GM19035 (cell line): ENCODE measurements around the gene HSPA4L.

ENCODE experiments used
- ATAC-seq: cut with Tn5 transposase; IDR thresholded peaks from one replicate; pipeline ENCODE4 v1.9.1; 2021; ENCODE audit not compliant: unreplicated experiment

The HSPA4L gene

DNA sequence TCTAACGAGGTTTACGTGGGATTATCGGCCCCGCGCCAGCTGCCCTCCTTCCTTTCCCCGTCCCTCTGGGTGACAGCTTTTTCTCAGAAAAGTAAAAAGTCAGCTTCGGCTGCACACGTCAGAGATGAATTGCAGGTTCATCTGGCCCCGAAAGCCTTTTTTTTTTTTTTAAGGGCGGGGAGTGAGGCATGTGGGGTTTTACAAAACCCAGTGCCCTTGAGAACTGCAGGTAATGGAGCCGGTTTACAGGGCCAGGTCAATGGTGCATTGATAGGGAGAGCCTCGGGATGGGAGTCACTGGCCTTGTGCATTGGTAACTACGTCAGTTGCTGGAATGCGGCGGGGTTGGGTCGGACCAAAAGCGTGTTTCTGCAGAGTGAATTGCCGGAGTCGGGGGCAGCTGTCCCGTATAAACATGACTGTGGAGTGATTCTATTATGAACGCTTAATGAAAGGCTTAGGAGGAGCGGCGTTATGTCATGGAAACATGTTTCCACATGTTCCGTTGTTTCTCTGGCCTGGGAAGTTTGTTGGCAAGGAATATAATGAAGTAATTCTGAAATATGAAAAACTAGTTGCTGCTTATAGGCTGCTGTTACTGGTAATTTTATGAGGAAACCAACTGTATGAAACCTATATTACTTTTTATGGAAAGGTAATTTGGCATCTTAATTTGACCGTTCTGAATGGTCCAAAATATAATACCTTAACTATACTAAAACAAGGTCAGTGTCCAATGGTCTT is 1.1 kb downstream of the HSPA4L start:
- ATAC-seq: peak; percentile 5

DNA sequence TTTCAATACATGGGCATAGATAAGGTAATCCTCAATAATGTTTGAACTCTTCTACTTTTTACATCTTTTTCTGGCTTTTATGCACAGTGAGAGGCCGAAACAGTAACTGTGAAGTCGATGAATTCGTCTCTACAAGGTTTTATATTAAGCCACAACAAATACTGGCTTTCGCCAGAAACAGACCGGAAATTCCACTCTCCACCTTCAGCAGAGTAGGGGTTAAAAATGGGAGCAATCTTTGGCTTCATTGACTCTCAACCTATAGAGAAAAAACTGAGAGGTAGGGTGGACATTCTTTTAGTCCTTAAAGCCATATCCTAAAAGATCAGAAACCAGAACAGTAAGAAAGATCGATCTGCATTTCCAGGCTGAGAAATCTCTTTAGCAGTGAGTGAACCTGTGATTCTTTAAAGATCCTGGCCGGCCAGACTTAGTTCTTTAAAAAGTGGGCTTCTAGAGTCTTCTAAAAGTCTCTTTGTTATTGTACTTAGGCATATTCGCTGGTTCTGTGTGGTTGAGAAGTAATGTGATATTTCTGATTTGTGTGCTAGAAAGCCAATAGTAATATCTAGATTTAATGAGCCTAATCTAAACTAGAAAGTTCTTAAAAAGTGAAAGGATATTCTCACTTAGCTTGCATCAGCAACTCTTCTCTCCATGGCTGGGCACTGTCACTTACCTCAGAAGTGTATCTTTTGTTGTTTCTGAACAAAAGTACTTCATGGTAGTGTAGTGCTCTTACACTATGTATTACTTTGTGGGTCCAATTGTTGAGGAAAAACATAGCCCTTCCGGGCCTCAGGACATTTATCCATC is 2.0 kb downstream of the HSPA4L start:
- no peak for ATAC-seq

DNA sequence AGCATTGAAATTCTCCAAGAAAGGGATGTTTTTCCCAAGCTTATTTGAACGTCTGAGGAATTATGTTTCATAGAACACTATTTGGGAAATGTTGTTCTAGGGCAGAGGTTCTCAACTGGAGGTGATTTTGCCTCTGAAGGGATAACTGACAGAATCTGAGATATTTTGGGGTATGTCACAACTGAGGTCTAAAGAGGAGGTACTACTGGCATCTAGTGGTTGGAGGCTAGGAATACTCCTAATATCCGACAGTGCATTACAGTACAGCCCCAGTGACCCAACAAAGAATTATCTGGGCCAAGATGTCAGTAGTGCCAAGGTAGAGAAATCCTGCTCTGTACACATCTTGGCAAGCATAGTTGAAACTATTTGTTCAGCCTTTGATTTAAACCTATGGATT is 6.4 kb downstream of the HSPA4L start:
- no peak for ATAC-seq

DNA sequence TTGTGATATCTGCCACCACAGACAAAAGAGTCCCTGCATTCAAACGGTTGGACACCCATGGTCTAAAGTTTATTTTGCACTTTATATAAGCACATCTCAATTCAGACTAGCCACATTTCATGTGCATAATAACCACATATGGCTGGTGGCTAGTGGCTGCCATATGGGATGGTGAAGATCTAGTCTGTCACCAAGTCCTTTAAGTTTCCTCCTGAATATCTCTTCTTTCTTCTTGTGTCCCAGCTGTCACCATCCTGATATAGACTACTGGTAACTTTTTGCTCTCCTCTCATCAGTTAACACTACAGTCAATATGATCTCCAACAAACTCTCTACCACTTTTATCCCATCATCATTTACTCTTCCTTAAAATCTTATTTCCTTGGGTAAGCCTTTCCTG is 9.3 kb downstream of the HSPA4L start:
- ATAC-seq: no peak

DNA sequence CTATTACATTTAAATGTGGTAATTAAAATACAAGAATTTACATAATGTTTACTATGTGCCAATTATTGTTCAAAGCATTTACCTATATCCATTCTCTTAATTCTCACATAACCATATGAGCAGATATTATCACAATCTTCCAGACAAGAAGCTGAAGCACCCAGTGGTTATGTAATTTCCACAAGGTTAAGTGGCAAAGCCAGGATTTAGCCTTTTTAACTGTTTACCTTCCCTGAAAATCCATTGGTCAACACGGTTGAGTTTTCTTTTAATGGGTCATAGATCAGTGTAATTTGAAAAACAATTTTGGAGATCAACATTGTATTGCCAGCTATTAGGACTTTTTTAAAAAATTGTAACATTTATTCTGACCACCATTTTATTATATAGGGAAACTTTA is 11.4 kb downstream of the HSPA4L start:
- ATAC-seq: no peak

DNA sequence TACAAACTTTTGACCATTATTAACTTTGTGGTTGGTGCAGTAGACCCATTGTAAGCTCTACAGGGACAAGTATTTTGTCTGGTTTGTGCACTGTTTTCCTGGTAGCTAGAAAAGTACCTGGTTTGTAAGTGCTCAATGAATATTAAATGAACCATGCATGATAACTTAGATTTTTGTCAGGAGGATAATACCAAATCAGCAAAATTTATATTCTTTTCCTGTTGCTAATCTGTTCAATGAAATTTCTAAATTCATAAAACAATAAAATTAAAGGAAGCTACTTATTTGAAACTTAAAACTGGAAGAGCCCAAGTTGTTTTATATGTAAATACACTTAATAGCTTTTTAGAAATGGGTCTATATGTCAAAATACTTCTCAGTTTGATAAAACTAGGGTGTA is 17.6 kb downstream of the HSPA4L start:
- ATAC-seq: no peak

DNA sequence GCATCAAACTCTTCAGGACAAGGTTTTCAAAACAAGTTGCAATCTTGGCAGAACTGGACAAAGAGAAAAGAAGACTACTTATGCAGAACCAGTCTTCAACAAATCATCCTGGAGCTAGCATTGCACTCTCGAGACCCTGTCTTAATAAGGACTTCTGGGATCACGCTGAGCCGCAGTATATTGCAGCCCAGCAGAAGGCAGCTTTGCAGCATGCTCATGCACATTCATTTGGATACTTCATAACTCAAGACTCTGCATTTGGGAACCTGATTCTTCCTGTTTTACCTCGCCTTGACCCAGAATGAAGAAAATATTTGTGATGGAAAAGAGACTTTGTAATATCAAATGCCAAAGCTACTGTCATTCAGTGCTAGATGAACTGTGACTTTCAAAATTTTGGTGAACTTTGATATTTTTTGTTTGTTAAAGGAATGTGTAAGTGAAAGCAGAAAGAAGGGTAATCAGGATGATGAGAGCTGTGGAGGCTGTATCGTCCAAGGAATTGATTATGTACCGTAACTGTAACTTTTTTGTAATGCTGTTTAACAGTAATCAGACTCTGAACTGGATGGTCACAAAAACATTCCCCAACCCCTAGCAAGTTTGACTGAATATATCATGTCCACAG is 27.2 kb downstream of the HSPA4L start:
- no peak for ATAC-seq

DNA sequence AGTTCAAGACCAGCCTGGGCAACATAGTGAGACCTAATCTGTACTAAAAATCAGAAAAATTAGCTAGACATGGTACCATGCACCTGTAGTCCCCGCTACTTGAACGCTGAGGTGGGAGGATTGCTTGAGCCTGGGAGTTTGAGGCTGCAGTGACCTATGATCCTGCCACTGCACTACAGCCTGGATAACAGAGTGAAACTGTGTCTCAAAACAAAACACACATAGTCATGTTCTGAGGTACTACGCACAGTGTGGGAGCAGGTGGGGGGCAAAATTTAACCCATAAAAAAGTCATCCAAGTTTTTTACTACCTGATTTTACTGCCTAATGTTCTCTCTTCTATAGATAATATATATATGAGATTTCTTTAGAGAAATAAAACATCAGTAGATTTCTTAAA is 28.4 kb downstream of the HSPA4L start:
- no peak for ATAC-seq

DNA sequence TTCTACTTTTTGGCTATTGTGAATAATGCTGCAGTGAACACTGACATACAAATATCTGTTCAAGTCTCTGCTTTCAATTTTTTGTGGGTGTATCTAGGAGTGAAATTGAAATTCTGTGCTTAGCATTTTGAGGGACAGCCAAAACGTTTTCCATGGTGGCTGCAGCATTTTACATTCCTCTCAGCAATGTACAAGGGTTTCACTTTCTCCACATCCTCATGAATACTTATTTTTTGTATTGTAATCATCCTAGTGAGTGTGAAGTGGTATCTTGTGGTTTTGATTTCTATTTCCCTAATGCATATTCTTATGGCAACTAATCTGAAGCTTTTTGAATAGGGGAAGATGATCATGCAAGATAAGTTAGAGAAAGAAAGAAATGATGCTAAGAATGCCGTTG is 40.3 kb downstream of the HSPA4L start:
- no peak for ATAC-seq

DNA sequence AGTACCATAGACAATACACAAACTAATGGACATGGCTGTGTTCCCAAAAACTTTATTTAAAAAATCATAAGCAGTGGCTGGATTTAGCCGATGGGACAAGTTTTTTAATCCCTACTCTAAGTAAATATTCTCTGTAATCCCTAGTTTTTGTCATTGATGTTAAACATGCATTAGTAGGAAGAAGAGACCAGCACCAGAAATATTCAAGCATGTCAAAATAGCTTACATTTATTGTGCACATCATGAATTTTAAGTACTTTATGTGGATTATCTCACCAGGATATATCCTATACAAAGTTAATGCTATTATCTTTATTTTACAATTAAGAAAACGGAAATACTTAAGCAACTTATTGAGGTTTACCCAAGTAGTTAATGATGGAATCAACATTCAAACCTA is 46.0 kb downstream of the HSPA4L start:
- no peak for ATAC-seq

DNA sequence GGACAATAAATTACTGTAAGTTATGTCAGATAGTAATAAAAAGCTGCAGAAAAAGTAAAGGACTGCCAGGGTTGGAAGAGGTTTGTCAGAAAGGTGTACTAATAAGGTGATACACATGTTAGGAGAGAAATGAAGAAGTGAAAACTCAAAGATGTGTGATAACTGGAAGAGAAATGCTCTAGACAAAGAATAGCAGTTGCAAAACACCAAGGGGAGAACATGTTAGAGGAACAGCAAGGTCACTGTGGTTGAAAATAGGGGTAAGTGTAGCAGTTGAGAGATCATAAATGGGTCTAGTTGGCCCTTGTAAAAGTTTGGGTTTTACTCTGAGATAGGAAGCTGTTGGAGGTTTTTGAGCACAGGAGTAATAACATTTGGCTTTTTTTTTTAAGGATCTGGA is 46.9 kb downstream of the HSPA4L start:
- peak; percentile 76 for ATAC-seq

DNA sequence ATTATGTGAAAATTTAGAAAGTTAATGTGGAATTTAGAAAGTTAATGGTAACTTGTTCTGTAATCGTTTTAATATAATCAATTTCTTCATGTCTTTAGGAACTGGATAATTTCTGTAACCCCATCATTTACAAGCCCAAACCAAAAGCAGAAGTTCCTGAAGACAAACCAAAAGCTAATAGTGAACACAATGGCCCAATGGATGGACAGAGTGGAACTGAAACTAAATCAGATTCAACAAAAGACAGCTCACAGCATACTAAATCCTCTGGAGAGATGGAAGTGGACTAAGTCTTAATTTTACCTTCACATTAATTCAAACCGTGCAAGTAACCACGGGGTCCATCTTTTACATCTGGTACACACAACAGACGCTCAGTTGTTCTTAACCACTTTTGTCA is 50.5 kb downstream of the HSPA4L start:
- peak; percentile 66 for ATAC-seq

DNA sequence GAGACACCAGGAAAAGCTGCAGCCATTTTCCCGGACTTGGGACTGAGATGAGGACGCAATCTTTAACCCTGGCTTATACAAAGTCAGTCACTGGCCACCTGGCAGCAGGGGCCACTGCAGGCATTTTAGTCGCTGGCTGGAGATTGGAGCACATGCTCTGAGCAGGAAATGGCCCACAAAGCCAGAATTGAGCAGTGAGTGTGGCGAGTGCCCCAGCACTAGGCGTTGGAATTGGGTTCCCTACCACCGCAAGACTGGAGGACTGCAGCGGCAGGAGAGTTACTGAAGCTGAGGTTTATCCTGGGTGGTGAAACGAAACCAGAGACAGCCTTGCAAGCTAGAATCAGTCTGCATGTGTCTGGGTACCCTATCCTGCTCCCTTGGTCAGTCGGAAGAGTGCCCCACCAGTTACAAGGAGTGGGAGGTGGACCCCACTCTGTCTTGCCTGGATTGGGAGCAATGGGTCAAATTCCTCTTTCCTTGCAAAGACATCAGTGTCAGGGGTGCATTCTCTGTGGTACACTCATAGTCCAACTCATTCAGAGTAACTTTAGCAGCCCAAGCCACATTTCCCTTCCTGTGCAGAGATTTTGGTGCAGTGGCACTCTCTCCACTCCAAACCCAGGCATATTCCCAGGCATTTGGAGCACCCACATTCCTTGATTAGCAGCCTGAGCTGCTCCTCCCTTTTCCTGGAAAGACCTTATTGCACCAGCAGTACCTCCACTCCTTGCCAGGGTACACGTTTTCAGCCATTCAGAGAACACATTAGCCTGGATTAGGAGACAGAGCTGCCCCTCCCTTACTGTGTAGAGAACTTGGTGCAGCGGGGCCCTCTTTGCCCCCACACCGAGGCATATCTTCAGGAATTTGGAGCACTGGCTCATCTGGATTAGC is 61.8 kb downstream of the HSPA4L start:
- ATAC-seq: no peak

DNA sequence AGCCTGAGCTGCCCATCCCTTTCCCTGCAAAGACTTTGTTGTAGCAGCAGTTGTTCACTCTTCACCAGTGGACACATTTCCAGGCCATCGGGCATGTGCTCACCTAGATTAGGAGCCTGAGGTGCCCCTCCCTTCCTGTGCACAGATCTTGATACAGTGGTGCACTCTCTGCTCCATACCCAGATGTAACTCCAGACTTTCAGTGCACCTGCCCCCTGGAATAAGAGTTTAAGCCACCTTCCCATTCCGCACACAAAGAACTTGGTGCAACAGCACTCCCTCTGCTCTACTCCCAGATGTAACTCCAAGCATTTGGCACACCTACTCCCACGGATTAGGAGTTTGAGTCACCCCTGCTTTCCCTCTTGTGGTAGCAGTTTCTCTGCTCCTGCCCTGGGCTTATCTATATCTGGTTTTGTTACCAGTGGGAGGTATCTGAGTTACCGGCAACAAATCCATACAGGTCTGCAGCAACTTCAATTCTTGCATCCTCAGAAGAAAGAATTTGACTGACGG is 62.5 kb downstream of the HSPA4L start:
- ATAC-seq: no peak

DNA sequence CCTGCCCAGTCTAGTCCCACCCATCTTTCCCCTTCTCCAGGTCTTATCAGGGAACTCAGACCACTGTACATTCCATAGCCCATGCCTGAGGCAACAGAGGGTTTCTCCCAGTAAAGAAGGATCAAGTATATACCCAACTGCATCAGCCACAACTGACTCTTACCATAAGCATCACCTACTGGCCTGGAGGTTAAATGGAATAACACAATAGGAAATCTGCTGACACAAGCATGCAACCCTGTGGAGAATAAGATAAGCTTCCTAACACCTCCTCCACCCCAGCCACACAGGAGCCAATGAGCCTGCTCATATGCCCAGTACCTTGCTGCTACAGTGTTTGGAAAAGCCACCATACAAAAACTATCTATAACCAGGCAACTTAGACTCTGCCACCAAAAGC is 63.9 kb downstream of the HSPA4L start:
- ATAC-seq: no peak

DNA sequence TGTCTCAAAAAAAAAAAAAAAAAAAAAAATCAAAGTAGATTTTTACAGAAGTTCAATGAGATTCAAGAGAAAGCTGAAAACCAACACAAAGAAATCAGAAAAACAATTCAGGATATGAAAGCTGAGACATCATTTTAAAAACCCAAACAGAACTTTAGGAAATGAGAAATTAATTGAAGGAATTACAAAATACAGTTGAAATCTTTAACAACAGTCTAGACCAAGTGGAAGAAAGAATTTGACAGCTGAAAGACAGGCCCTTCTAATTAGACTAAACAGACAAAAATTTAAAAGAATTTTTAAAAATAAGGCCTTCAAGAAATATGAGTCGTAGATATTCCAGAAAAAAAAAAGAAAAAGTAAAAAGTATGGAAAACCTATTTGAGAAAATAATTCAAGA is 64.6 kb downstream of the HSPA4L start:
- ATAC-seq: no peak

DNA sequence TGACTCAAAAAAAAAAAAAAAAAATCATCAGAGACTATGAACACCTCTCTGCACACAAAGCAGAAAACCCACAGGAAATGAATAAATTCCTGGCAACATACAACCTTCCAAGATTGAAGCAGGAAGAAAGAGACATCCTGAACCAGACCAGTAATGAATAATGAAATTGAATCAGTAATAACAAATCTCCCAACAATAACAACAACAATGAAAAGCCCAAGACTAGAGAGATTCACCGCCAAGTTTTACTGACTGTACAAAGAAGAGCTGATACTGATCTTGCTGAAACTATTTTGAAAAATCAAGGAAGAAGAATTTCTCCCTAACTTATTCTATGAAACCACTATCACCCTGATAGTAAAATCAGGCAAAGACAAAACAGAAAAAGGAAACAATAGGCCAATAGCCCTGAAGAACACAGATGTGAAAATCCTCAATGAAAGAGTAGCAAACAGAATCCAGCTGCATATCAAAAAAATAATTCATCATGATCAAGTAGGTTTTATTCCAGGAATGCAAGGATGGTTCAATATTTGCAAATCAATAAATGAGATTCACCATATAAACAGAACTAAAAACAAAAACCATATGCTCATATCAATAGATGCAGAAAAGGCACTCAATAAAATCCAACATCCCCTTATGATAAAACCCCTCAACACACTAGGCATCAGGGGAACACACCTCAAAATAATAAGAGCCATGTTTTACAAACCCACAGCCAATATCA is 67.5 kb downstream of the HSPA4L start:
- ATAC-seq: no peak

DNA sequence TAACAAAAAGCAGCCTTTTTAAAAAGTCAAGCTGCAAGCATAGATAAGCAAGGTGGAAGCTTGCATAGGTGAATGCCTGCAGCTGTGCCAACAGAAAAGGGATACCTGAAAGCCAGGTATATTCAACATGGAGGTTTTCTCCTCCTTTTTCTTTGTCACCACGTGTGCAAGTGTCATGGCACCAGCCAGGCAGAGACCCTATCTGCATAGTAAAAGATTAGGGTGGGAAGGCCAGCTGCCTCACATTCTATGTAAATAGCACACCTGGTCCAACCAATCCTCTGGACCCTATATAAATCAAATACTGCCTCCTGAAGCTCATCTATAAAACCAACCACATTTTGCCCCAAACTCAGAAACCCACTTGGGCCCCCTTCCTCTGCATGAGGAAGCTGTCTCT is 70.5 kb downstream of the HSPA4L start:
- no peak for ATAC-seq

DNA sequence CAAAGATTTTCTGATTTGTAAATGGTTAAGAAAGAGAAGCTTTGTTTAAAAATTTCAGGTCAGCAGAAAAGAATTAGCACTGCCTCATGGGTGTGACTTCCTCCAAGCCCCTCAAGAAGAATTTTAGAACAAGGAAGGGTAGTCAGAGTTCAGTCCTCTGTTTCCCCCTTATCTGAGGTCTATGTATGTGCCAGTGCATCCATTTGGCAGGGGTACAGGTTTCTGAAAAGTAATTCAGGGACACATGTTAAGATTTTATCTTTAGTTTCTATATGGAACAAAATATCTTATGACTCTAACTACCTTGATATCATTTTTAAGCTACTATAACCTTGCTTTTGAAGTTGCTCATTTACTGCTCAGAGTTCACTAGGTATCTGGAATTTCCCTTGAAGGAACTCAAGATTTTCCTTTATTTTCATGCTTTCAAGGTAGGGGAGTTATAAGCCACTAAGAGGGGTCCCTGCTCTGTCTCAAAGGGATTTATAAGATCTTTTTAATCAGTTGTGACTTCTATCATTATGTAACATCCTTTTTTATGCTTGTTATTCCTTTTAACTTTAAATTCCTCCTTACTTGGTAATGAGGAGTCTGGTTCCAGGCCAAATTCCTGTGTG is 74.2 kb downstream of the HSPA4L start:
- ATAC-seq: no peak
